HL-60 (cell line): ENCODE measurements around the gene ABCA7.

ENCODE experiments used
- CTCF ChIP-seq: IDR thresholded peaks from one replicate; pipeline ENCODE4 v1.5.1; 2011; ENCODE audit warnings: low read length, control low read depth, inconsistent platforms; ENCODE audit not compliant: insufficient read depth
- GABPA ChIP-seq: IDR thresholded peaks from 2 replicates; pipeline ENCODE4 v1.6.1; 2012; ENCODE audit warnings: low read depth
- POLR2AphosphoS5 ChIP-seq: IDR thresholded peaks from 2 replicates; pipeline ENCODE4 v1.6.1; 2012; ENCODE audit warnings: low read depth

- TF ChIP-seq CTCF (no peak), GABPA (no peak), POLR2AphosphoS5 (no peak)
Observed at GRCh38 chr19:1062387-1063029, 22.6 kb downstream of the ABCA7 start.
